Nephron (organoid): ENCODE data around the gene SPRY4.
A peak's percentile ranks its signal among the peaks of the same experiment; 100 is the strongest.

Experiments used
- H3K27ac Mint-ChIP-seq, 3 experiments: 2 replicates each; pipeline ENCODE4 v1.8.0; 2020; ENCODE audit warnings: mixed read lengths in 3 of 3, mild to moderate bottlenecking in 2 of 3, moderate library complexity in 1 of 3
- H3K27me3 Mint-ChIP-seq: 2 replicates; pipeline ENCODE4 v1.8.0; 2021; ENCODE audit warnings: low read depth, mild to moderate bottlenecking, moderate library complexity, mixed read lengths
- H3K36me3 Mint-ChIP-seq: 2 replicates; pipeline ENCODE4 v1.8.0; 2020; ENCODE audit warnings: low read depth, mixed read lengths
- H3K4me1 Mint-ChIP-seq: 2 replicates; pipeline ENCODE4 v1.8.0; 2020; ENCODE audit warnings: mixed read lengths
- H3K4me3 Mint-ChIP-seq, 3 experiments: 2 replicates each; pipeline ENCODE4 v1.8.0; 2020; ENCODE audit warnings: mild to moderate bottlenecking in 3 of 3, mixed read lengths in 3 of 3, moderate library complexity in 2 of 3
- H3K9me3 Mint-ChIP-seq: 2 replicates; pipeline ENCODE4 v1.8.0; 2020; ENCODE audit warnings: mixed read lengths
- CTCF ChIP-seq, 3 experiments: fragments of 200-600 bp; sonication (generic); IDR thresholded peaks; one replicate each; pipeline ENCODE4 v1.5.0; 2021; ENCODE audit warnings: antibody characterized with exemption in 3 of 3; ENCODE audit not compliant: unreplicated experiment in 3 of 3

SPRY4 gene

GRCh38 chr5:142330026-142330425 lies 5.2 kb upstream of the SPRY4 start:
- Mint-ChIP-seq H3K9me3 (no peaks in the 10 kb centered on the region), H3K27ac (no peak overlapping the region), H3K4me3 (no peak overlapping the region), H3K27me3 (peaks cover 17% of the 10 kb centered on the region), H3K4me1 (peaks cover 30% of the 10 kb centered on the region), H3K36me3 (no peaks in the 10 kb centered on the region)
- no peak for TF ChIP-seq CTCF (IDR thresholded peaks at IDR 0.05; ENCODE audit: unreplicated experiment in 3 of 3)

GRCh38 chr5:142327111-142327842 lies 2.5 kb upstream of the SPRY4 start:
- peak overlapping the region; percentile 55 to 79 (median 76) for H3K27ac Mint-ChIP-seq
- no peak for TF ChIP-seq CTCF (IDR thresholded peaks at IDR 0.05; ENCODE audit: unreplicated experiment in 3 of 3)
- H3K9me3 Mint-ChIP-seq, result no peaks in the 10 kb centered on the region
- H3K4me1 Mint-ChIP-seq, result peaks cover 49% of the 10 kb centered on the region
- H3K36me3 Mint-ChIP-seq, result no peaks in the 10 kb centered on the region
- H3K27me3 Mint-ChIP-seq, result peaks cover 23% of the 10 kb centered on the region
- H3K4me3 Mint-ChIP-seq, result peak overlapping the region; percentile 88 to 92 (median 90)

GRCh38 chr5:142326480-142326938 lies 1.7 kb upstream of the SPRY4 start:
- H3K36me3 Mint-ChIP-seq, result no peaks in the 10 kb centered on the region
- peaks cover 55% of the 10 kb centered on the region for H3K4me1 Mint-ChIP-seq
- peak overlapping the region; percentile 88 to 92 (median 90) for H3K4me3 Mint-ChIP-seq
- no peak for TF ChIP-seq CTCF (IDR thresholded peaks at IDR 0.05; ENCODE audit: unreplicated experiment in 3 of 3)
- H3K9me3 Mint-ChIP-seq, result no peaks in the 10 kb centered on the region
- peak overlapping the region; percentile 55 to 79 (median 76) for H3K27ac Mint-ChIP-seq
- peaks cover 23% of the 10 kb centered on the region for H3K27me3 Mint-ChIP-seq

GRCh38 chr5:142325725-142326479 lies 1.1 kb upstream of the SPRY4 start:
- H3K27ac Mint-ChIP-seq, result peak overlapping the region; percentile 55 to 79 (median 76)

GRCh38 chr5:142324136-142324870 lies 518 bp downstream of the SPRY4 start:
- TF ChIP-seq CTCF (IDR thresholded peaks at IDR 0.05; ENCODE audit: unreplicated experiment in 3 of 3), result peak in 2 of 3 experiments; percentile 19 to 20
- Mint-ChIP-seq H3K9me3 (no peaks in the 10 kb centered on the region), H3K4me3 (peak overlapping the region; percentile 88 to 92 (median 90)), H3K27me3 (peaks cover 25% of the 10 kb centered on the region), H3K4me1 (peaks cover 77% of the 10 kb centered on the region), H3K27ac (peak overlapping the region; percentile 55 to 87 (median 76)), H3K36me3 (no peaks in the 10 kb centered on the region)

More at GRCh38 chr5:142325725-142326479, 1.1 kb upstream of the SPRY4 start:
- Mint-ChIP-seq H3K4me3 (peak overlapping the region; percentile 88 to 92 (median 90)), H3K9me3 (no peaks in the 10 kb centered on the region), H3K4me1 (peaks cover 61% of the 10 kb centered on the region), H3K27me3 (peaks cover 23% of the 10 kb centered on the region), H3K36me3 (no peaks in the 10 kb centered on the region)
- TF ChIP-seq CTCF (IDR thresholded peaks at IDR 0.05; ENCODE audit: unreplicated experiment in 3 of 3), result no peak
